Activated CD8-positive, alpha-beta T cell treated with anti-CD3 and anti-CD28 coated beads for 36 hours (primary cell): ENCODE measurements around the gene CCT7. TPM values are rescaled to one million over a fixed set of nuclear protein-coding genes. Genes with fewer than 3 reads are reported as not detected.

Source experiments
- ATAC-seq: fragments of 200-7000 bp; cut with Tn5 transposase; one replicate; pipeline ENCODE4 v1.10.0; 2021; ENCODE audit warnings: mild to moderate bottlenecking, moderate library complexity
- CTCF ChIA-PET: fragments of 350-600 bp; sonication (Branson Sonifier 250); formaldehyde crosslinking; loops from one replicate; lab custom pipeline; 2021; ENCODE audit warnings: antibody characterized with exemption; lab: Charles Lee
- POLR2A ChIA-PET: fragments of 350-600 bp; sonication (Branson Sonifier 250); formaldehyde crosslinking; loops from one replicate; lab custom pipeline; 2021; ENCODE audit warnings: antibody characterized with exemption; lab: Charles Lee
- DNase-seq: peaks from one replicate; pipeline ENCODE4 v3.0.0-alpha.2; 2020
- H3K27ac Mint-ChIP-seq: one replicate; pipeline ENCODE4 v1.8.0; 2021; ENCODE audit warnings: mild to moderate bottlenecking, mixed read lengths
- H3K27me3 Mint-ChIP-seq: one replicate; pipeline ENCODE4 v1.8.0; 2021; ENCODE audit warnings: mixed read lengths
- H3K36me3 Mint-ChIP-seq: one replicate; pipeline ENCODE4 v1.8.0; 2021; ENCODE audit warnings: low read depth, mixed read lengths
- H3K4me1 Mint-ChIP-seq: one replicate; pipeline ENCODE4 v1.8.0; 2021; ENCODE audit warnings: low read depth, mixed read lengths
- H3K4me3 Mint-ChIP-seq: one replicate; pipeline ENCODE4 v1.8.0; 2021; ENCODE audit warnings: mild to moderate bottlenecking, moderate library complexity, mixed read lengths
- H3K9me3 Mint-ChIP-seq: one replicate; pipeline ENCODE4 v1.8.0; 2021; ENCODE audit warnings: mixed read lengths
- intact Hi-C: fragments of 100-400 bp; cut with micrococcal nuclease; formaldehyde crosslinking; loops from one replicate; pipeline ENCODE4 v1.10.0; 2022
- total RNA-seq, 2 experiments: library from RNA; stranded (reverse); gene quantifications; one replicate each; pipeline ENCODE4 v1.2.3, GENCODE V29; 2021
- TF ChIP-seq, protein P1 (sequence below): fragments of 200-600 bp; IDR thresholded peaks from one replicate; pipeline ENCODE4 v1.8.0; 2022; ENCODE audit warnings: antibody characterized with exemption, mild to moderate bottlenecking

Gene CCT7
- total RNA-seq, 2 experiments from 2014 or later, result 628 to 660 TPM

DNA sequence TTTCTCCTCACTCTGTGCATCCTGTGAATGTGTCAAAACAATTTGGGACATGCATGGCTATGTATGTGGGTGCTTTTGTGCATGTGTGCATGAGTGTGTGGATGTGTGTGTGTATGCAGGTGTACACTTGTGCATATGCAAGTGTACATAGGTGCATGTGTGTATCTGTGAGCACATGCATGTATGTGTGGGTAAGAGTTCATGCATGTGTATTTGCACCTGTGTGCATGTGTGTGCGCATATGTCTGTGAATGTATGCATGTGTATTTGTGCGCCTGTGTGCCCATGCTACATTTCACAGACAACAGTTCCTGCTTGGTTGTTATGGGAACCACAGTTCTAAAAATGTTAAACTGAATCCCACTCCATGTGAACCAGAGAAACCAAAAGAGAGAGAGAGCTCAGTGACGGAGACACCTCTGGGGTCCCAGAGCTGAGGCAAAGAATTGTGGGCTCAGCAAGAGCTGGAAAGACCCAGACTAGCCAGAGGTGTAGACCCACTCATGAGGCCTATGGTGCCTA, 52.1 kb downstream of the CCT7 start:
- CTCF ChIA-PET, result no interaction called here
- DNase-seq (no peak), ATAC-seq (no peak)
- Mint-ChIP-seq H3K27ac (no peak overlapping the region), H3K9me3 (no peaks in the 10 kb centered on the region), H3K4me3 (no peak overlapping the region), H3K27me3 (peaks cover 9% of the 10 kb centered on the region), H3K4me1 (peaks cover 22% of the 10 kb centered on the region), H3K36me3 (peaks cover 9% of the 10 kb centered on the region)
- TF ChIP-seq, protein P1, sequence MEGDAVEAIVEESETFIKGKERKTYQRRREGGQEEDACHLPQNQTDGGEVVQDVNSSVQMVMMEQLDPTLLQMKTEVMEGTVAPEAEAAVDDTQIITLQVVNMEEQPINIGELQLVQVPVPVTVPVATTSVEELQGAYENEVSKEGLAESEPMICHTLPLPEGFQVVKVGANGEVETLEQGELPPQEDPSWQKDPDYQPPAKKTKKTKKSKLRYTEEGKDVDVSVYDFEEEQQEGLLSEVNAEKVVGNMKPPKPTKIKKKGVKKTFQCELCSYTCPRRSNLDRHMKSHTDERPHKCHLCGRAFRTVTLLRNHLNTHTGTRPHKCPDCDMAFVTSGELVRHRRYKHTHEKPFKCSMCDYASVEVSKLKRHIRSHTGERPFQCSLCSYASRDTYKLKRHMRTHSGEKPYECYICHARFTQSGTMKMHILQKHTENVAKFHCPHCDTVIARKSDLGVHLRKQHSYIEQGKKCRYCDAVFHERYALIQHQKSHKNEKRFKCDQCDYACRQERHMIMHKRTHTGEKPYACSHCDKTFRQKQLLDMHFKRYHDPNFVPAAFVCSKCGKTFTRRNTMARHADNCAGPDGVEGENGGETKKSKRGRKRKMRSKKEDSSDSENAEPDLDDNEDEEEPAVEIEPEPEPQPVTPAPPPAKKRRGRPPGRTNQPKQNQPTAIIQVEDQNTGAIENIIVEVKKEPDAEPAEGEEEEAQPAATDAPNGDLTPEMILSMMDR, result no peak
- intact Hi-C loops, result no loop called here
- POLR2A ChIA-PET, result interaction anchor here (0.8 to 2.2 kb wide), 2 partner anchors 39 to 52 kb away, joined by 3 to 11 read pairs; partner anchors contain the start of genes CCT7 and PRADC1

DNA sequence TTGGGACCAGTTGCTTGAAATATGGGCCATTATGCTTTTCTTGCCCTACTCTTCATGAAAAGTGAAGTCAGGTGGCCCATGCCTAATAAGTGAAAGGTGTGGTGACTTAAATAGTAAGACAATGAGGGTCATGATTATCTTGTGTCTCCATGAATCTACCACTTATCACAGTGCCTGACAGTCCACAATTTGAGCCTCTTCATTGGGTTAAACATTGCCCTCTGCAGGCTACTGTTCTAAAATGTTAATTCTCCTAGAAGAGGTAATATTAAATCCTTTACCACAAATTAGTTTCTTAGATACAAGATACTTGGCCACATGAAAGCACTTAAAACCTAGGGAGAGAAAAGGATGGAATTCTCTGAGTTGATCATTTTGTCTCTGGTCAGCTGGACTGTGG, 55.2 kb downstream of the CCT7 start:
- H3K4me1 Mint-ChIP-seq, result peaks cover 24% of the 10 kb centered on the region
- intact Hi-C loops, result no loop called here
- POLR2A ChIA-PET, result interaction anchor here (1.1 to 1.9 kb wide), 5 partner anchors 35 to 55 kb away, joined by 3 to 6 read pairs (median 5); partner anchors contain the start of gene CCT7
- no peaks in the 10 kb centered on the region for H3K36me3 Mint-ChIP-seq
- no peak overlapping the region for H3K27ac Mint-ChIP-seq
- H3K9me3 Mint-ChIP-seq, result no peaks in the 10 kb centered on the region
- peaks cover 25% of the 10 kb centered on the region for H3K27me3 Mint-ChIP-seq
- H3K4me3 Mint-ChIP-seq, result no peak overlapping the region
- DNase-seq (no peak), ATAC-seq (no peak)
- TF ChIP-seq, protein P1, result no peak
- CTCF ChIA-PET, result interaction anchor here (0.6 to 4.7 kb wide), 18 partner anchors 9 to 831 kb away, joined by 3 to 36 read pairs (median 6); partner anchors contain the start of genes PRADC1 and SMYD5

DNA sequence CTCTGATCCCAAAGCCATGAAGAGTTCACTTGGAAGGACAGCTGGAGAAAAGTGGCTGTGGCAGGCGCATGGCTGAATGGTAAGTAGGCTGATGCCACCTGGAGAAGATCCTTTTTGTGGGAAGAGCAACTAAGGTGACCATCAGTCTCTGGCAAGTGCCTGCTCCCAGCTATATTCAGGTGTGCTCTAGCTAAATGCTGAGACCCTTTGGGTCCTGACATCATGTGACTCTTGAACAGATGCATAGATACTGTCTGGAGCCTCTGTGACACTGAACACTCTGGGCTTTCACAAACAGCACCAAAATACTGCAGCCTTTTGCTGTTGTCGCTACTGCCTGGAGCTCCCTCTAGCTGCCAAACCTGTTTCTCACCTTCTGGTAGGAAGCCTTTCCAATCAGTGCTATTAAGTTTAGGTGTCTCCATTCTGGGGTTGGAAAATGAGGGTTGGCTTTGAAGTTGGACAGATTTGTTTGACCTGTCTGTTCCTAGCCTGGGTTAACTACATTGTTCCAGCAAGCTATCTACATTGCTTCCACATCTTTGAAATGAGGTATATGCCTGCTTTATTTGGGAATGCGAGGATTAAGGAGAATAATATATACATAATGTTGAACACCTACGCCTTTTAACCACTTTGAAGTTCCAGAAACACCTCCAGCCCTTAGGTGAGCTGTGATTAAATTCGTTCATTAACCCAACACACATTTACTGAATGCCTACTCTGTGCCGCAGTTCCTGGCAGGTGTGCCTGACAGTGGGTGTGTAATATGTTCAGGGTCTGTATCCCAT, 56.1 kb downstream of the CCT7 start:
- H3K27ac Mint-ChIP-seq, result no peak overlapping the region
- H3K4me1 Mint-ChIP-seq, result peaks cover 20% of the 10 kb centered on the region
- DNase-seq (peak; percentile 80), ATAC-seq (no peak)
- H3K4me3 Mint-ChIP-seq, result no peak overlapping the region
- ChIA-PET POLR2A (interaction anchor here (0.7 to 1.9 kb wide), 7 partner anchors 22 to 95 kb away, joined by 3 to 6 read pairs (median 3); partner anchors contain the start of genes ALMS1 and CCT7), CTCF (interaction anchor here (0.6 to 4.7 kb wide), 29 partner anchors 9 to 150 kb away, joined by 3 to 36 read pairs (median 5); partner anchors contain the start of genes PRADC1 and SMYD5)
- H3K27me3 Mint-ChIP-seq, result peaks cover 34% of the 10 kb centered on the region
- no peaks in the 10 kb centered on the region for H3K9me3 Mint-ChIP-seq
- H3K36me3 Mint-ChIP-seq, result no peaks in the 10 kb centered on the region
- TF ChIP-seq, protein P1, result peak; percentile 74
- intact Hi-C loops, result loop anchor here (5.0 kb wide), 1 partner anchor 58 kb away; the partner anchor contains the start of genes CCT7 and PRADC1

GRCh38 chr2:73291093-73291460, 57.0 kb downstream of the CCT7 start:
- H3K36me3 Mint-ChIP-seq, result no peaks in the 10 kb centered on the region
- ChIA-PET CTCF (interaction anchor here (1.0 to 4.7 kb wide), 18 partner anchors 10 to 149 kb away, joined by 3 to 36 read pairs (median 11); partner anchors contain the start of genes PRADC1 and SMYD5), POLR2A (interaction anchor here (0.8 to 1.9 kb wide), 5 partner anchors 9 to 57 kb away, joined by 3 to 6 read pairs (median 4); partner anchors contain the start of gene CCT7)
- H3K9me3 Mint-ChIP-seq, result no peaks in the 10 kb centered on the region
- peaks cover 11% of the 10 kb centered on the region for H3K4me1 Mint-ChIP-seq
- H3K27ac Mint-ChIP-seq, result no peak overlapping the region
- DNase-seq, result peak; percentile 71
- peaks cover 42% of the 10 kb centered on the region for H3K27me3 Mint-ChIP-seq
- intact Hi-C loops, result loop anchor here (5.0 kb wide), 1 partner anchor 59 kb away; the partner anchor contains the start of genes CCT7 and PRADC1
- peak overlapping the region; percentile 26 for H3K4me3 Mint-ChIP-seq
- TF ChIP-seq, protein P1, result no peak
- ATAC-seq, result peak; percentile 32
